Ovary (tissue), 9 donors: ENCODE data around the gene MORN4. TPM values are rescaled to one million over a fixed set of nuclear protein-coding genes. Genes with fewer than 3 reads are reported as not detected.
A peak's percentile ranks its signal among the peaks of the same experiment; 100 is the strongest.

Experiments
- DNase-seq, 5 donors: peaks; one replicate each; pipeline ENCODE4 v3.0.0-alpha.2; 2019 to 2020
- H3K27ac ChIP-seq, 2 donors: fragments of 200-600 bp; one replicate each; pipeline versions ENCODE4 v1.5.1 to v1.8.0; 2019 to 2022
- H3K27me3 ChIP-seq: fragments of 200-600 bp; one replicate; pipeline ENCODE4 v1.8.0; 2022
- H3K36me3 ChIP-seq: fragments of 200-600 bp; sonication (generic); one replicate; pipeline ENCODE4 v1.5.1; 2019
- H3K4me1 ChIP-seq: one replicate; pipeline ENCODE4 v1.8.1; 2013; ENCODE audit warnings: mild to moderate bottlenecking, moderate library complexity; ENCODE audit not compliant: insufficient read depth
- H3K4me3 ChIP-seq: fragments of 200-600 bp; sonication (generic); one replicate; pipeline ENCODE4 v1.5.1; 2017
- H3K9me3 ChIP-seq, 2 donors: fragments of 200-600 bp in 1 of 2; sonication (generic) in 1 of 2; one replicate each; pipeline versions ENCODE4 v1.5.1 to v1.8.1; 2013 to 2019; ENCODE audit warnings: mild to moderate bottlenecking in 1 of 2, moderate library complexity in 1 of 2
- CTCF ChIP-seq, 3 donors: fragments of 450-650 bp in 2 of 3; fragments of 200-600 bp in 1 of 3; IDR thresholded peaks; one replicate each; pipeline versions ENCODE4 v1.5.1 to v1.8.0; 2016 to 2022; ENCODE audit warnings: antibody characterized with exemption in 3 of 3, mild to moderate bottlenecking in 1 of 3
- EP300 ChIP-seq: sonication (generic); formaldehyde crosslinking; IDR thresholded peaks from one replicate; pipeline ENCODE4 v1.6.1; 2017; ENCODE audit warnings: antibody characterized with exemption
- POLR2A ChIP-seq: fragments of 450-650 bp; IDR thresholded peaks from one replicate; pipeline ENCODE4 v1.6.1; 2017; ENCODE audit warnings: antibody characterized with exemption, mild to moderate bottlenecking, moderate library complexity
- WGBS, 3 donors: extraction: QIAGEN DNeasy Blood & Tissue Kit in 1 of 3; methylation state at CpG; one replicate each; pipeline versions ENCODE4 v1.1.5 to v1.1.7; 2013 to 2017; 5-methylcytosine and 5-hydroxymethylcytosine counted together
- intact Hi-C, 4 donors: fragments of 100-400 bp; cut with DNase I; formaldehyde crosslinking; loops; one replicate each; pipeline versions ENCODE4 v1.11.0 to v1.15.1; 2022 to 2023
- polyA plus RNA-seq, 2 donors: library from polyadenylated mRNA; stranded (reverse); fragments of 200-250 nt in 1 of 2; fragments of 350-450 nt in 1 of 2; fragmentation: Illumina TruSeq in 1 of 2; extraction: RNeasy Lipid Tissue Mini Kit (QIAGEN cat#74804) in 1 of 2; gene quantifications; one replicate each; pipeline ENCODE4 v1.2.3, GENCODE V29; 2013 to 2014
- total RNA-seq, 7 donors: library from RNA; depleted of rRNA in 2 of 7; stranded (reverse); fragments of >200 nt in 2 of 7; fragmentation: NEBNext Ultra II Directional in 3 of 7; extraction: Animal tissue kit (Norgen Biotek cat#: 25700) in 3 of 7; gene quantifications; one replicate each; pipeline versions ENCODE4 v1.1.0 to v1.2.4, GENCODE V29; 2016 to 2023
- donor health status: DM: no; HTN: no; CAD: no; lungs with moderate emphysema.
- donor health status: DM: no; HTN: no; CAD: no.
- donor health status: Bipolar disorder and iron deficiency.
- donor health status: DM: yes; HTN: yes; CAD: no.
- donor health status: DM: no; HTN: no; CAD: no.
- donor health status: DM: yes; HTN: yes; CAD: no.

MORN4 gene
- total and polyA plus RNA-seq, 9 donors = 6.6 to 17.7 (median 11.5) TPM

- no peaks in the 10 kb centered on the region for H3K36me3 ChIP-seq
- TF ChIP-seq POLR2A = no peak
- no peak for TF ChIP-seq EP300
- no peak for TF ChIP-seq CTCF (IDR thresholded peaks at IDR 0.05)
- 90 to 93% (median 91%) methylated on average over 1 of the region's 1 CpG for WGBS, 3 donors
- intact Hi-C loops = no loop called here
- no peaks in the 10 kb centered on the region for H3K9me3 ChIP-seq
- H3K4me1 ChIP-seq = peaks cover 2% of the 10 kb centered on the region
- H3K27me3 ChIP-seq = no peaks in the 10 kb centered on the region
- no peak overlapping the region for H3K4me3 ChIP-seq
- DNase-seq = no peak
- no peak overlapping the region for H3K27ac ChIP-seq
Measured at GRCh38 chr10:97635577-97635976, 2.3 kb upstream of the MORN4 start.

DNA sequence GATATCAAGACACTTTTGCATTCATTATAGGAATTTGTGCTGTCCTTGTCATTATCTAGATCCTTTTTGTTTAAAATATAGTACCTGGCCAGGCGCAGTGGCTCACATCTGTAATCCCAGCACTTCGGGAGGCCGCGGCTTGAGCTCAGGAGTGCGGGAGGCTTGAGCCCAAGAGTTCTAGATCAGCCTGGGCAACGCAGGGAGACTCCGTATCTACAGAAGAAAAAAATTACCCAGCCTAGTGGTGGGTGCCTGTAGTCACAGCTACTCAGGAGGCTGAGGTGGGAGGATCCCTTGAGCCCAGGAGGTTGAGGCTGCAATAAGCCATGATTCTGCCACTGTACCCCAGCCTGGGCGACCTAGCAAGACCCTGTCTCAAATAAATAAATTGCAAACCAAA lies 621 bp upstream of the MORN4 start:
- peak overlapping the region in 1 of 2 donors; percentile 10 for H3K27ac ChIP-seq
- TF ChIP-seq EP300 (no peak), CTCF (IDR thresholded peaks at IDR 0.05) (peak in 1 of 3 donors; percentile 18)
- peak in 1 of 5 donors; percentile 30 for DNase-seq
- intact Hi-C loops = no loop called here
- 78 to 91% (median 85%) methylated on average over 8 of the region's 8 CpGs for WGBS, 3 donors
- H3K4me3 ChIP-seq = peak overlapping the region; percentile 67
- no peaks in the 10 kb centered on the region for H3K9me3 ChIP-seq
- H3K4me1 ChIP-seq = peaks cover 2% of the 10 kb centered on the region
- H3K36me3 ChIP-seq = no peaks in the 10 kb centered on the region
- no peaks in the 10 kb centered on the region for H3K27me3 ChIP-seq

GRCh38 chr10:97631098-97631497 lies 2.2 kb downstream of the MORN4 start:
- TF ChIP-seq POLR2A = no peak
- no peak for TF ChIP-seq CTCF (IDR thresholded peaks at IDR 0.05)
- no peak for TF ChIP-seq EP300
- peaks cover 2% of the 10 kb centered on the region for H3K4me1 ChIP-seq
- H3K36me3 ChIP-seq = no peaks in the 10 kb centered on the region
- intact Hi-C loops = no loop called here
- H3K4me3 ChIP-seq = no peak overlapping the region
- H3K27me3 ChIP-seq = no peaks in the 10 kb centered on the region
- H3K27ac ChIP-seq = no peak overlapping the region
- H3K9me3 ChIP-seq = no peaks in the 10 kb centered on the region
- no peak for DNase-seq

DNA sequence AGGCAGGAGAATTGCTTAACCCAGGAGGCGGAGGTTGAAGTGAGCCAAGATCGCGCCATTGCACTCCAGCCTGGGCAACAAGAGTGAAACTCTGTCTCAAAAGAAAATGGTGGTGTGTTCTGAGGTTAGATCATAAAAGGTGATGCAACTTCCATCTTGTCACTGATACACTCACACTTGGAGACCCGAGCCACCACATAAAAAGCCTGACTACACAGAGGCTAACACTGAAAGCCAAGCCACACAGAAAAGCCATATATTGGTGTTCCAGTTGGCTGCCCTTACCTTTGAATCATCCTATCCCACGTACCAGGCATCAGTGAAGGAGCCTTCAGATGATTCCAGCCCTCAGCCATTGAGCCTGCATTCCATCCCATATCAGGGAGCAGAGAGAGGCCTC lies 4.0 kb downstream of the MORN4 start:
- 93 to 98% (median 98%) methylated on average over 5 of the region's 5 CpGs for WGBS, 3 donors
- no peaks in the 10 kb centered on the region for H3K36me3 ChIP-seq

More for the DNA sequence above, 4.0 kb downstream of the MORN4 start:
- H3K4me1 ChIP-seq = peaks cover 2% of the 10 kb centered on the region
- no peak overlapping the region for H3K4me3 ChIP-seq
- DNase-seq = no peak
- no peaks in the 10 kb centered on the region for H3K9me3 ChIP-seq
- no peak for TF ChIP-seq POLR2A
- TF ChIP-seq EP300 = no peak
- no peak for TF ChIP-seq CTCF (IDR thresholded peaks at IDR 0.05)
- H3K27ac ChIP-seq = no peak overlapping the region
- H3K27me3 ChIP-seq = no peaks in the 10 kb centered on the region
- intact Hi-C loops = no loop called here
